Mesothelial cell of epicardium (in vitro differentiated cells): ENCODE data around the gene DDX39B. TPM values are rescaled to one million over a fixed set of nuclear protein-coding genes. Genes with fewer than 3 reads are reported as not detected.
"Not testable (repeated sequence)": the region's sequence is repeated elsewhere in the genome, so short reads cannot be mapped to it uniquely, and the experiment has no call there.

Source experiments
- DNase-seq, 2 experiments: peaks; one replicate each; pipeline ENCODE4 v3.0.0; 2021; ENCODE audit warnings: low spot score in 2 of 2; ENCODE audit not compliant: unreplicated experiment in 2 of 2
- H3K27ac Mint-ChIP-seq: 2 replicates; pipeline ENCODE4 v1.8.0; 2021; ENCODE audit warnings: mixed read lengths
- H3K27me3 Mint-ChIP-seq: 2 replicates; pipeline ENCODE4 v1.8.0; 2021; ENCODE audit warnings: low read depth, mixed read lengths
- H3K36me3 Mint-ChIP-seq: 2 replicates; pipeline ENCODE4 v1.8.0; 2021; ENCODE audit warnings: mixed read lengths
- H3K4me1 Mint-ChIP-seq: 2 replicates; pipeline ENCODE4 v1.8.0; 2021; ENCODE audit warnings: mixed read lengths
- H3K4me3 Mint-ChIP-seq: 2 replicates; pipeline ENCODE4 v1.8.0; 2021; ENCODE audit warnings: mild to moderate bottlenecking, moderate library complexity, mixed read lengths
- H3K9me3 Mint-ChIP-seq: 2 replicates; pipeline ENCODE4 v1.8.0; 2021; ENCODE audit warnings: mixed read lengths
- total RNA-seq: library from RNA; stranded (reverse); gene quantifications from 3 replicates; pipeline ENCODE4 v1.2.1, GENCODE V29; 2021
- TF ChIP-seq, protein P1 (sequence below): fragments of 200-600 bp; sonication (generic); IDR thresholded peaks from one replicate; pipeline ENCODE4 v1.5.0; 2021; ENCODE audit warnings: antibody characterized with exemption; ENCODE audit not compliant: unreplicated experiment

DDX39B gene
- total RNA-seq = 635 to 649 TPM (median 647 TPM) in 3 replicates

DNA sequence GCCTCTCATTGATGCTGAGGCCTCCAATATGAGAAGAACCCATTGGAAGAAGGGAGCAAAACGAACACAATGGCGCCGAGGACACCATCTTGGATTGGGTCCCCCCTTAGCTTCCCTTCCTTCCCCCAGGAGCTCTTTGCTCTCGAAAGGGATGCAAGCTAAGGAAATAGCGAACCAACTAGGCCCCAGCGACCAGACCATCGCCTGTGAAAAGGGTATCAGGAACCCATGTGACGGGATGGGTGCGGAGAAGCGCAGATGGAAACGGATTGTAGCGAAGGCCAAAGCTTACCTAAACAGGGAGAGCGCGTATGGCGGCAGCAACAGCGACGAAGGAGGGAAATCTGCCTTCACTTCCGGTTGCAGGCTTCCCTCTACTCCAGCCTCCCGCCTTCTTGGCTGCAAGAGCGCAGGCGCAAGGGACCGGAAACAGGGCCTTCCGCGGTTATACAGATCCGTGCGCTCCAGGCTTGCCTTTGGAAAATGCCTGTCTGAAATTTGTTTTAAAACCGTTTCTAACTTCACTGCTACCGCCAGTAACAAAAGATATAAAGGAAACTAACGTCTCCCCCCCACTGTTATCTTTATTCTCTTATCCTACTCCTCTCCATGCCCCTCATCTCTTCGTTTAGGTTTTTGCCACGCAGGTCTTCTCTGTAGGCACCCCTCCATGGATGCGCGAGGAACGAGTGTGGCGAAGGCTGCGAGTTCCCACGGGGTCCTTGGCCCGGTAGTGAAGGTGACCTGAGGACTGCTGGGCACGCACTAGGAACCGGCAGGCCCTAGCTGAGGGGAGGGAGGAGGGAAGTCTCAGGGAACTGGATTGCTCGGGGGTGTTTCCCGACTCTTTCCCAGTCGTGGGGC, at the start of gene DDX39B:
Gene DDX39B, minus strand, starts transcription at position 346 of the 864 bp plus-strand sequence. CDS start 1,471 bp downstream, outside the sequence.
- peak within 1 kb of the TSS; percentile 99 for H3K4me3 Mint-ChIP-seq
- no peaks in the 10 kb centered on the region for H3K27me3 Mint-ChIP-seq
- peak within 1 kb of the TSS; percentile 100 for H3K27ac Mint-ChIP-seq
- TF ChIP-seq, protein P1, sequence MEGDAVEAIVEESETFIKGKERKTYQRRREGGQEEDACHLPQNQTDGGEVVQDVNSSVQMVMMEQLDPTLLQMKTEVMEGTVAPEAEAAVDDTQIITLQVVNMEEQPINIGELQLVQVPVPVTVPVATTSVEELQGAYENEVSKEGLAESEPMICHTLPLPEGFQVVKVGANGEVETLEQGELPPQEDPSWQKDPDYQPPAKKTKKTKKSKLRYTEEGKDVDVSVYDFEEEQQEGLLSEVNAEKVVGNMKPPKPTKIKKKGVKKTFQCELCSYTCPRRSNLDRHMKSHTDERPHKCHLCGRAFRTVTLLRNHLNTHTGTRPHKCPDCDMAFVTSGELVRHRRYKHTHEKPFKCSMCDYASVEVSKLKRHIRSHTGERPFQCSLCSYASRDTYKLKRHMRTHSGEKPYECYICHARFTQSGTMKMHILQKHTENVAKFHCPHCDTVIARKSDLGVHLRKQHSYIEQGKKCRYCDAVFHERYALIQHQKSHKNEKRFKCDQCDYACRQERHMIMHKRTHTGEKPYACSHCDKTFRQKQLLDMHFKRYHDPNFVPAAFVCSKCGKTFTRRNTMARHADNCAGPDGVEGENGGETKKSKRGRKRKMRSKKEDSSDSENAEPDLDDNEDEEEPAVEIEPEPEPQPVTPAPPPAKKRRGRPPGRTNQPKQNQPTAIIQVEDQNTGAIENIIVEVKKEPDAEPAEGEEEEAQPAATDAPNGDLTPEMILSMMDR = no peak
- H3K4me1 Mint-ChIP-seq = peaks cover 47% of the 10 kb centered on the region
- DNase-seq = peak; percentile 86 to 89
- no peaks in the 10 kb centered on the region for H3K9me3 Mint-ChIP-seq
- H3K36me3 Mint-ChIP-seq = peaks cover 25% of the 10 kb centered on the region

DNA sequence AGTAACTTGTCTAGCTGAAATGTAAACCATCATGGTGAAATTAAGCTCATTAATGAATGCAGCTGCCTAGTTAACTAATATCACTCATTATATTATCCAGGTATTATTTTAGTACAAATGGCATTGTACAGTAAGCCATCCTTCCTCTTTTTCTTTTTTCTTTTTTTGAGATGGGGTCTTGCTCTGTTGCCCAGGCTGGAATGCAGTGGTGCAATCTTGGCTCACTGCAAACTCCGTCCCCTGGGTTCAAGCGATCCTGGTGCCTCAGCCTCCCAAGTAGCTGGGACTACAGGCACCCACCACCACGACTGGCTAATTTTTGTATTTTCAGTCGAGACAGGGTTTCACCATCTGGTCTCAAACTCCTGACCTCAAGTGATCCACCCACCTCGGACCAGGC, 48.9 kb upstream of the DDX39B start:
- not testable (repeated sequence) for H3K4me3 Mint-ChIP-seq, H3K27ac Mint-ChIP-seq, H3K4me1 Mint-ChIP-seq, H3K9me3 Mint-ChIP-seq, H3K36me3 Mint-ChIP-seq, H3K27me3 Mint-ChIP-seq, DNase-seq

DNA sequence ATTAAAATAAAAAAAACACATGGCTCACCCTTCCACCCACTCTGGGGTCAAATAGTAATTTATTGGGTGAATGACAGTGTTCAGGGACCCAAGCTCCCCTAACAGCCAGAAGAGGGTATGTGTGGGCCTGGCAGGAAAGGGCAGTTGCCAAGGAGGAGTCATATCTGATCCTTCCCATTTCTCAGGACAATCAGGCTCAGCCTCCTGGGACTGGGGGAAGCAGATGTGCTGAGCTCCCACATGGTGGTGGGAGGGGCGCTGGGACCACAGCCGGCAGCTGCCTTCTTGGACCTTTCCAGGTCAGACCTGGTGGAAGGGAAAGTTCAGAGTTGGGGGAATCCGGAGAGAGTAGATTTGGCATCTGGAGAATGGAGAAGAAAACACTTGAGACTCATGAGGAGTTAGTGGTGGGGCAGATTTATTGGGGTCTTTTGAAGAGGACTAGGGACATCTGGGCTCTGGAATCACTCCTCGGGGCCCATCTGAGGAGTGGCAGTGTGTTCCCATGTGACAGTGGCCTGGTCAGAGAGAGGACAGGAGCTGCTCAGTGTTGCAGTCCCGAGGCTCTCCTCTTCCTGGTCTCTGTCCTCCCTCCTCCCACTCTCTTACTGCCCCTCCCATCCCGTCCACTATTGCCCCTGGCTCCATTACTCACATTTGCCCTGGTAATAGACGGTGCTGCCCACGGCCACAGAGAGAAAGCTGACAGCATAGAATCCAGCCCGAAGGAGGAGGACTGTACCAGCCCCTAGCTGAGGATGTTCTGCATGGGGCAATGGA, 47.3 kb upstream of the DDX39B start:
- no peaks in the 10 kb centered on the region for H3K4me1 Mint-ChIP-seq
- DNase-seq = no peak
- no peak overlapping the region for H3K27ac Mint-ChIP-seq
- H3K27me3 Mint-ChIP-seq = peaks cover 8% of the 10 kb centered on the region
- H3K4me3 Mint-ChIP-seq = no peak overlapping the region
- TF ChIP-seq, protein P1 = no peak
- H3K9me3 Mint-ChIP-seq = no peaks in the 10 kb centered on the region
- H3K36me3 Mint-ChIP-seq = no peaks in the 10 kb centered on the region

DNA sequence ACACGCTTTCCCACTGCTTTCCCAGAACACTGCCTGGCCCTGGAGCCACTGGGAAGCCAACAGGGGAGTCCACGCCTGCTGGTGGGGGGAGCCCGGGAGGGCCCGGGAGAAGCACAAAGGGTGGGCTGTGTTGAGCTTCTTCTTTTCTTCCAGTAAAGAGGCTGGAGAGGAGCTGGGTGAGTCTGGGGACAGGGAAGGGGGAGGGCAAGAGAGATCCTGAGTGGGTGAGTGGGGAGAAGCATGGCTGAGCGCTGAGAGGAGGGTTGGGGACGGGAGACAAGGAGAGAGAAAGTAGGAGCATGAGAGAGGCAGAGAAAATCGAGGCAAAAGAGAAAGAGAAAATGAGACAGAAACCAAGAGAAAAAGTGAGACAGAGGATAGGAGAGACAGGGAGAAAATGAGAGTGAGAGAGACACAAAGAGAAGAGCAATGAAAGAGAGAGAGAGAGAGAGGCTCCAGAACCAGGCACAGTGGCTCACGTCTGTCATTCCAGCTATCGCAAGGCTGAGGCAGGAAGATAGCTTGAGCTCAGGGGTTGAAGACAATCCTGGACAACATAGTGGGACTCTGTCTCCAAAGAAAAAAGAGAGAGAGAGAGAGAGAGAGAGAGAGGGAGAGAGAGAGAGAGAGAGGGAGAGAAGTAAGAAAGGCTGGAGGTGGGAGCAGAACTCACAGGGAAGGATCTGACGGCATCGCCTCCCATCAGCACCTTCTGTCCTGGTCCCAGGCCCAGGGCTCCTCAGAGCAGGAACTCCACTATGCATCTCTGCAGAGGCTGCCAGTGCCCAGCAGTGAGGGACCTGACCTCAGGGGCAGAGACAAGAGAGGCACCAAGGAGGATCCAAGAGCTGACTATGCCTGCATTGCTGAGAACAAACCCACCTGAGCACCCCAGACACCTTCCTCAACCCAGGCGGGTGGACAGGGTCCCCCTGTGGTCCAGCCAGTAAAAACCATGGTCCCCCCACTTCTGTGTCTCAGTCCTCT, 46.3 kb upstream of the DDX39B start:
- Mint-ChIP-seq H3K36me3 (no peaks in the 10 kb centered on the region), H3K27me3 (peaks cover 8% of the 10 kb centered on the region), H3K4me1 (no peaks in the 10 kb centered on the region), H3K4me3 (no peak overlapping the region), H3K27ac (no peak overlapping the region), H3K9me3 (no peaks in the 10 kb centered on the region)
- DNase-seq = no peak
- TF ChIP-seq, protein P1 = no peak

DNA sequence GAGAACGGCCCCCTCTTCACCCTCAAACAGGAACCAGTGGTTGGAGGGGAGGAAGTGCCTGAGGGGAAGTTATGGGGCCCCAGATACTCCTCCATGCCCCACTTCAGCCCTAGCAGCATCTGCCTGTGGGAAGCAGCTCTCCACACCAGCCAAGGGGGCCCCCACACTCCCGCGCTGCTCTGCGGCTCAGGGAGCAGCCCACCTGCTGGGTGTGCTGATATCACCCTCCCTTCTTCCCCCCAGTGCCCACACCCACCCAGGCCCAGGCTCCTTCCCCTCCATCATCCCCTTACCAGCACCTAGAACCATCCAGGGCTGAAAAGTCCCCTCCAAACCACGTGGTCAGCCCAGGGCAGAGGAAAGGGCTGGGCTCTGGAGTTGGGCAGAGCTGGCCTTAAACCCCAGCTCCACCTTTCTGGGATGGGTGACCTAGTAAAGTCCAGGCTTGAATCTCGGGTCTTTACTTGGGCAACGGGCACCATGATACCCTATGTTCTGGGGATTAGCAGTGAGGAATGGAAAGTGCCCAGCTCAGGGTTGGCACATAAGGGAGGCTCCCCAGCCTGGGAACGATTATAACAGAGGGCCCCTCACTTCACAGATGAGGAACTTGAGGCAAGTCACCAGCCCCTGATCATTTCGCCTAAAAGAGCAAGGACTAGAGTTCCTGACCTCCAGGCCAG, 44.9 kb upstream of the DDX39B start:
- Mint-ChIP-seq H3K27ac (no peak overlapping the region), H3K4me1 (peaks cover 2% of the 10 kb centered on the region), H3K27me3 (peaks cover 10% of the 10 kb centered on the region), H3K4me3 (no peak overlapping the region), H3K36me3 (no peaks in the 10 kb centered on the region), H3K9me3 (no peaks in the 10 kb centered on the region)
- TF ChIP-seq, protein P1 = no peak
- no peak for DNase-seq
